ENCODE results near the gene MMP24.
A peak's percentile ranks its signal among the peaks of the same experiment; 100 is the strongest.
"Not testable (repeated sequence)": the region's sequence is repeated elsewhere in the genome, so short reads cannot be mapped to it uniquely, and the experiment has no call there.

Gene MMP24

GRCh38 chr20:35260426-35260825 lies 33.9 kb downstream of the MMP24 start:
- H3K14ac ChIP-seq (ENCODE audit: low read length): peak overlapping the region; percentile 34
- H2BK5ac ChIP-seq (ENCODE audit: low read depth, low read length, poor library complexity): peak overlapping the region; percentile 74
- no peaks in the 10 kb centered on the region for H3K36me3 ChIP-seq (ENCODE audit: control insufficient read depth in 1 of 2, insufficient read depth in 2 of 2, low read length in 2 of 2)
- H3K9ac ChIP-seq (ENCODE audit: low read length): no peak overlapping the region
- peak overlapping the region; percentile 68 for H3K4ac ChIP-seq (ENCODE audit: low read depth, low read length)
- no peaks in the 10 kb centered on the region for H3K27me3 ChIP-seq (ENCODE audit: insufficient read depth, low read length)
- H2AK5ac ChIP-seq (ENCODE audit: low read length): peak overlapping the region; percentile 92
- H3K79me2 ChIP-seq (ENCODE audit: control insufficient read depth, insufficient read depth, low read length, poor library complexity): peaks cover 16% of the 10 kb centered on the region
- no peaks in the 10 kb centered on the region for H3K9me3 ChIP-seq (ENCODE audit: insufficient read depth, low read depth, low read length)
- H3K4me1 ChIP-seq (ENCODE audit: control insufficient read depth in 1 of 2, insufficient read depth in 2 of 2, low read length in 2 of 2): peaks cover 37 to 43% of the 10 kb centered on the region in 2 experiments
- H4K91ac ChIP-seq (ENCODE audit: low read depth, low read length): peak overlapping the region; percentile 98
- H3K23ac ChIP-seq (ENCODE audit: low read length): no peak overlapping the region
- no peak overlapping the region for H3K4me2 ChIP-seq (ENCODE audit: low read length)
- peak overlapping the region; percentile 13 for H4K12ac ChIP-seq (ENCODE audit: low read depth, low read length)
- H4K8ac ChIP-seq (ENCODE audit: low read depth, low read length): peak overlapping the region; percentile 85
- peaks cover 38% of the 10 kb centered on the region for H3K79me1 ChIP-seq (ENCODE audit: low read length)
- no peak overlapping the region for H2AFZ ChIP-seq (ENCODE audit: insufficient read depth, low read length, poor library complexity)
- peak overlapping the region; percentile 98 for H2BK12ac ChIP-seq (ENCODE audit: low read length)
- peak overlapping the region; percentile 95 for H2BK120ac ChIP-seq (ENCODE audit: insufficient read depth, low read length, poor library complexity)
- DNase-seq: no peak
- WGBS (ENCODE audit: extremely low coverage, insufficient coverage, insufficient read length): no CpG with 5 or more reads among the region's 6 CpGs
- no peak overlapping the region for H3K4me3 ChIP-seq (ENCODE audit: low read depth, low read length)
- peak overlapping the region; percentile 84 for H3K18ac ChIP-seq (ENCODE audit: low read length)
- H3K27ac ChIP-seq (ENCODE audit: low read depth, low read length): peak overlapping the region; percentile 62

DNA sequence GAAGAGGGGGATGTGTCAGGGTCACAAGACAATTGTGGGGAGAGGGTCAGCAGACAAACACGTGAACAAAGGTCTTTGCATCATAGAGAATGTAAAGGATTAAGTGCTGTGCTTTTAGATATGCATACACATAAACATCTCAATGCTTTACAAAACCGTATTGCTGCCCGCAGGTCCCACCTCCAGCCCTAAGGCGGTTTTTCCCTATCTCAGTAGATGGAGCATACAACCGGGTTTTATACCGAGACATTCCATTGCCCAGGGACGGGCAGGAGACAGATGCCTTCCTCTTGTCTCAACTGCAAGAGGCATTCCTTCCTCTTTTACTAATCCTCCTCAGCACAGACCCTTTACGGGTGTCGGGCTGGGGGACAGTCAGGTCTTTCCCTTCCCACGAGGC lies 35.8 kb downstream of the MMP24 start:
- H4K12ac ChIP-seq (ENCODE audit: low read depth, low read length); H3K27me3 ChIP-seq (ENCODE audit: insufficient read depth, low read length); H3K18ac ChIP-seq (ENCODE audit: low read length); H2BK5ac ChIP-seq (ENCODE audit: low read depth, low read length, poor library complexity); H3K4me2 ChIP-seq (ENCODE audit: low read length); H3K4me3 ChIP-seq (ENCODE audit: low read depth, low read length); H4K8ac ChIP-seq (ENCODE audit: low read depth, low read length); H3K4ac ChIP-seq (ENCODE audit: low read depth, low read length); H2BK120ac ChIP-seq (ENCODE audit: insufficient read depth, low read length, poor library complexity); H3K9me3 ChIP-seq (ENCODE audit: insufficient read depth, low read depth, low read length); H2BK12ac ChIP-seq (ENCODE audit: low read length); H3K9ac ChIP-seq (ENCODE audit: low read length); H2AK5ac ChIP-seq (ENCODE audit: low read length); H4K91ac ChIP-seq (ENCODE audit: low read depth, low read length); H2AFZ ChIP-seq (ENCODE audit: insufficient read depth, low read length, poor library complexity); H3K36me3 ChIP-seq (ENCODE audit: control insufficient read depth in 1 of 2, insufficient read depth in 2 of 2, low read length in 2 of 2); H3K23ac ChIP-seq (ENCODE audit: low read length); H3K14ac ChIP-seq (ENCODE audit: low read length): not testable (repeated sequence)
- DNase-seq: peak; percentile 58
- Histone ChIP-seq H3K79me1 (ENCODE audit: low read length) (peaks cover 42% of the 10 kb centered on the region), H3K4me1 (ENCODE audit: control insufficient read depth in 1 of 2, insufficient read depth in 2 of 2, low read length in 2 of 2) (peaks cover 38 to 45% of the 10 kb centered on the region in 2 experiments), H3K27ac (ENCODE audit: low read depth, low read length) (peak overlapping the region; percentile 62), H3K79me2 (ENCODE audit: control insufficient read depth, insufficient read depth, low read length, poor library complexity) (peaks cover 16% of the 10 kb centered on the region)
- WGBS (ENCODE audit: extremely low coverage, insufficient coverage, insufficient read length): no CpG with 5 or more reads among the region's 10 CpGs

GRCh38 chr20:35262731-35263531 lies 36.4 kb downstream of the MMP24 start:
- Histone ChIP-seq H3K4ac (ENCODE audit: low read depth, low read length) (peak overlapping the region; percentile 56), H3K4me1 (ENCODE audit: control insufficient read depth in 1 of 2, insufficient read depth in 2 of 2, low read length in 2 of 2) (peaks cover 44 to 50% of the 10 kb centered on the region in 2 experiments), H4K8ac (ENCODE audit: low read depth, low read length) (peak overlapping the region; percentile 90), H3K14ac (ENCODE audit: low read length) (peak overlapping the region; percentile 59), H3K79me1 (ENCODE audit: low read length) (peaks cover 46% of the 10 kb centered on the region), H2BK12ac (ENCODE audit: low read length) (peak overlapping the region; percentile 84), H4K91ac (ENCODE audit: low read depth, low read length) (peak overlapping the region; percentile 98), H3K4me2 (ENCODE audit: low read length) (peak overlapping the region; percentile 30), H3K27ac (ENCODE audit: low read depth, low read length) (peak overlapping the region; percentile 99), H2BK120ac (ENCODE audit: insufficient read depth, low read length, poor library complexity) (peak overlapping the region; percentile 92), H2BK5ac (ENCODE audit: low read depth, low read length, poor library complexity) (peak overlapping the region; percentile 95), H3K79me2 (ENCODE audit: control insufficient read depth, insufficient read depth, low read length, poor library complexity) (peaks cover 16% of the 10 kb centered on the region)
- H3K18ac ChIP-seq (ENCODE audit: low read length); H3K9me3 ChIP-seq (ENCODE audit: insufficient read depth, low read depth, low read length); H3K36me3 ChIP-seq (ENCODE audit: control insufficient read depth in 1 of 2, insufficient read depth in 2 of 2, low read length in 2 of 2); H3K9ac ChIP-seq (ENCODE audit: low read length); H3K4me3 ChIP-seq (ENCODE audit: low read depth, low read length); H2AK5ac ChIP-seq (ENCODE audit: low read length); H4K12ac ChIP-seq (ENCODE audit: low read depth, low read length); H3K27me3 ChIP-seq (ENCODE audit: insufficient read depth, low read length); H2AFZ ChIP-seq (ENCODE audit: insufficient read depth, low read length, poor library complexity); H3K23ac ChIP-seq (ENCODE audit: low read length): not testable (repeated sequence)
- peak; percentile 35 to 40 for DNase-seq
- no CpG with 5 or more reads among the region's 8 CpGs for WGBS (ENCODE audit: extremely low coverage, insufficient coverage, insufficient read length)

DNA sequence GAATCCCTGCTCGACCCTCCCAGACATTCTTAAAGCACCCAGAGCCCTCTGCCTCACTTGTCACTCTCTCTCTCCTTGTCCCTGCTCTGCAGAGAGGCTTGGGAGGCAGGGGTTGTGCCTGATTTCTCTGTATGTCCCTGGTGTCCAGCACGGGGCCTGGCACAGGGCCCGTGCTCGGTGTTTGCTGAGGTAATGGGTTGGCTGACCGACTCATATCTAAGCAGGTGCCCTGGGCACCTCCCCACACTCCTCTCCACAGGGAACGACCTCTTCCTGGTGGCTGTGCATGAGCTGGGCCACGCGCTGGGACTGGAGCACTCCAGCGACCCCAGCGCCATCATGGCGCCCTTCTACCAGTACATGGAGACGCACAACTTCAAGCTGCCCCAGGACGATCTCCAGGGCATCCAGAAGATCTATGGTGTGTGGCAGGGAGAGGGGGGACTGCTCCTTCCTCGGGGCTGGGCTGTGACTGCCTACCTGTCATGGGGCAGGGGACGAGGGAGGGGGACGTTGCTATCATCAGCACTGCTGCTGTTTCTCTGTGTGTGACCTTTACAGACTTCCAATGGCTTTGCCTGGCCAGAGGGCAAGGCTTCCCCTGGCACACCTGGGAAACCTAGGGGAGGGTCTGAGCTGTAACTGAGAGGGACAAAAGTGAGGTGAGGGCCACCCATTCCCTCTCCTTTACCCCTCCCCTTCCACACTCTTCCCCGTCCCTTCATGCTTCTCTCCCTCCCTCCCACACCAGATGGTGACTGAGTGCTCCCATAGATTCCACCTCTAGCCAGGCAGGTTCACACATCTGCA lies 37.2 kb downstream of the MMP24 start:
- peak overlapping the region; percentile 30 for H3K4me2 ChIP-seq (ENCODE audit: low read length)
- H2AK5ac ChIP-seq (ENCODE audit: low read length): peak overlapping the region; percentile 42
- WGBS (ENCODE audit: extremely low coverage, insufficient coverage, insufficient read length): no CpG with 5 or more reads among the region's 17 CpGs
- no peaks in the 10 kb centered on the region for H3K9me3 ChIP-seq (ENCODE audit: insufficient read depth, low read depth, low read length)
- peak overlapping the region; percentile 5 for H2AFZ ChIP-seq (ENCODE audit: insufficient read depth, low read length, poor library complexity)
- peak overlapping the region; percentile 26 for H4K12ac ChIP-seq (ENCODE audit: low read depth, low read length)
- H3K79me2 ChIP-seq (ENCODE audit: control insufficient read depth, insufficient read depth, low read length, poor library complexity): peaks cover 18% of the 10 kb centered on the region
- peaks cover 47 to 54% of the 10 kb centered on the region in 2 experiments for H3K4me1 ChIP-seq (ENCODE audit: control insufficient read depth in 1 of 2, insufficient read depth in 2 of 2, low read length in 2 of 2)
- H3K4me3 ChIP-seq (ENCODE audit: low read depth, low read length): no peak overlapping the region
- peaks cover 50% of the 10 kb centered on the region for H3K79me1 ChIP-seq (ENCODE audit: low read length)
- H2BK12ac ChIP-seq (ENCODE audit: low read length): peak overlapping the region; percentile 84
- peak overlapping the region; percentile 7 for H3K23ac ChIP-seq (ENCODE audit: low read length)
- peak overlapping the region; percentile 92 for H2BK120ac ChIP-seq (ENCODE audit: insufficient read depth, low read length, poor library complexity)
- H2BK5ac ChIP-seq (ENCODE audit: low read depth, low read length, poor library complexity): peak overlapping the region; percentile 95
- peak overlapping the region; percentile 59 for H3K14ac ChIP-seq (ENCODE audit: low read length)
- H3K27me3 ChIP-seq (ENCODE audit: insufficient read depth, low read length): no peaks in the 10 kb centered on the region
- peak overlapping the region; percentile 90 for H4K8ac ChIP-seq (ENCODE audit: low read depth, low read length)
- H3K27ac ChIP-seq (ENCODE audit: low read depth, low read length): peak overlapping the region; percentile 99
- peak overlapping the region; percentile 56 for H3K4ac ChIP-seq (ENCODE audit: low read depth, low read length)
- H3K18ac ChIP-seq (ENCODE audit: low read length): peak overlapping the region; percentile 69
- DNase-seq: no peak
- peak overlapping the region; percentile 98 for H4K91ac ChIP-seq (ENCODE audit: low read depth, low read length)
- peak overlapping the region; percentile 59 for H3K9ac ChIP-seq (ENCODE audit: low read length)
- H3K36me3 ChIP-seq (ENCODE audit: control insufficient read depth in 1 of 2, insufficient read depth in 2 of 2, low read length in 2 of 2): peaks cover 0 to 2% of the 10 kb centered on the region in 2 experiments
